HG03558 (cell line): ENCODE data around the gene CACNA1H.

Source experiments
- ATAC-seq: cut with Tn5 transposase; IDR thresholded peaks from one replicate; pipeline ENCODE4 v1.9.1; 2021; ENCODE audit warnings: moderate number of reproducible peaks; ENCODE audit not compliant: unreplicated experiment; ENCODE audit errors: extremely low read depth

Gene CACNA1H

DNA sequence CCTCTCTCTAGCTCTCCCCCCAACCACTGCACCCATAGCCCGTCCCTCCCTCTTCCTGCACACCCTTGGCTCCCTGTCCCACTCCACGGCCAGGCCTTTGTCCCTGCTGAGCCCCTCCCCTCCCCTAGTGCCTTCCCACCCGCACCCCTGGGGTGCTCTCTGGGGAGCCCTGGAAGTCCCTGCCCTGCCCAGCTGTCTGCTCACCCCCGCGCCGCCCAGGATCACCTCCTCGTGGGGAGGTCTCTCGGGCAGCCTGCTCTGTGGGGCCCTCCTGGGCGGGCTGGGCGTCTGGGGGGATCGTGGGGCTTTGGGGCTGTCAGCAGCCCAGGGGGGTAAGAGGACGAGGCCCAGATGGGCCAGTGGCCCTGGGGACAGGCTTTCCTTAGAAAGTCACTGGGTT is 18.1 kb downstream of the CACNA1H start:
- ATAC-seq, result no peak

DNA sequence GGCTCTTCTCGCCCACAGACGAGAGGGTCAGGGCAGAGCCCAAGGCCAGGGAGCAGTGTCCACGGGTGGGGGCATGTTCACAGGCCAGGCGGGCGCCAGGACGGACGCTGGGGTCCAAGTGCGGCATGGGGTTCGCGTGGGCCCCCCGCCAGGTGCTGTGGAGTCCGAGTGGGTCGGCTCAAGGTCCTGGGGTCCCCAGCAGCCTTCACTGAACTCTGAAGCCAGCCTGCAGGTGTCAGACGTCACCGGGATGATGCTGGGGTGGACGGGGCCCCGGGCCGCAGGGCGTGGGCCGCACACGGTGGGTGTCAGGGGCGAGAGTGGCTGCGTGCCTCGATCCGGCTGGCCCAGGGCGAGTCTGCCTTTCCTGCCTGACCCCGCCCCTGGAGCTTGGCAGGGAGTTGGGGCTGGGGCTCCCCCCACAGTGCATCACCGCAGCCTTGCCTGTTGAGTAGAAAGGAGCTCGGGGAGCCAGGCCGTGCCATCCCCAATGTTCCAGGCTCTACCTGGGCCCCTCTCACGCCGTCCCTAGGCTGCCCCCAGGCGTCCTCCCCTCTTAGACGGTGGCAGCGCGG is 19.0 kb downstream of the CACNA1H start:
- ATAC-seq, result no peak

DNA sequence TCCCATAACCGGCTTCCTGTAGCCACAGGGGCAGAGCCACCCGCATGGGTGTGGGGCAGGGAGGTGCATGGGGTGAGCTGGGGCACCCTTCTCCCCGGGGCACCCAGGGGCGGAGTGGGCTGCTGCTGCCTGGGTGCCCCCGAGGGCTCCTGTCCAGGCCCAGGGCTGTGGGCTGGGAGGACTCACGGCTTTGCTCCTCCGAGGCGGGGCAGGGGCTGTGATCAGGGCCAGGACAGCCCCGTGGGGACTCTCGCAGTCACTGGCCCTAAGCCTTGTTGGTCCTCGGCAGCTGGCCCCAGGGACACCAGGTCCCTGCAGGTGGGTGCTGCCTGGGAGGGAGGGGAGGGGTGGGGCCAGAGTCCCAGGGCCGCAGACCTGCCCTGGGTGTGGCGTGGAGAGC is 19.7 kb downstream of the CACNA1H start:
- no peak for ATAC-seq

DNA sequence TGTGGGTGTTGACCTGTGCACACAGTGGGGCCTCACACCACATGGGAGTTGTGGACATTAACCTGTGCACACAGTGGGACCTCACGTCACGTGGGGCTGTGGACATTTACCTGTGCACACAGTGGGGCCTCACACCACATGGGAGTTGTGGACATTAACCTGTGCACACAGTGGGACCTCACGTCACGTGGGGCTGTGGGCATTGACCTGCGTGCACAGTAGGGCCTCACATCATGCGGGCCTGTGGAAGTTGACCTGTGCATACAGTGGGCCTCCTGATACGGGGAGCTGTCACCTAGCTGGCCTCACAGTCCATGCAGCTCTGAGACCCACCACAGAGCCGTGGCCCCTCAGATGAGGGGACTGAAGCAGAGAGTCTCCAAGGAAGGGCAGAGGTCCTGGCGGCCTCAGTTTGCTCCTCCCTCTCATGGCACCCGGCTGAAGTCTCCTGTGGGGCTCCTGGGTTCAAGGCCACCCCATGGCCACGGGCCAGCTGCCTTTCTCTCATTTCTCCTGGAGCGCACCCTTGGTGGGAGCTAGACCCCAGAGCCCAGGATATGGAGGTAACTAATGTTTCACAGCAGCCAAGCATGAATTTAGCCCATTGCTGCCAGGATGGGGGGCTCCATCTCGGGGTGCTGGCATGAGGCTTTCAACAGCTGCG is 21.0 kb downstream of the CACNA1H start:
- no peak for ATAC-seq

DNA sequence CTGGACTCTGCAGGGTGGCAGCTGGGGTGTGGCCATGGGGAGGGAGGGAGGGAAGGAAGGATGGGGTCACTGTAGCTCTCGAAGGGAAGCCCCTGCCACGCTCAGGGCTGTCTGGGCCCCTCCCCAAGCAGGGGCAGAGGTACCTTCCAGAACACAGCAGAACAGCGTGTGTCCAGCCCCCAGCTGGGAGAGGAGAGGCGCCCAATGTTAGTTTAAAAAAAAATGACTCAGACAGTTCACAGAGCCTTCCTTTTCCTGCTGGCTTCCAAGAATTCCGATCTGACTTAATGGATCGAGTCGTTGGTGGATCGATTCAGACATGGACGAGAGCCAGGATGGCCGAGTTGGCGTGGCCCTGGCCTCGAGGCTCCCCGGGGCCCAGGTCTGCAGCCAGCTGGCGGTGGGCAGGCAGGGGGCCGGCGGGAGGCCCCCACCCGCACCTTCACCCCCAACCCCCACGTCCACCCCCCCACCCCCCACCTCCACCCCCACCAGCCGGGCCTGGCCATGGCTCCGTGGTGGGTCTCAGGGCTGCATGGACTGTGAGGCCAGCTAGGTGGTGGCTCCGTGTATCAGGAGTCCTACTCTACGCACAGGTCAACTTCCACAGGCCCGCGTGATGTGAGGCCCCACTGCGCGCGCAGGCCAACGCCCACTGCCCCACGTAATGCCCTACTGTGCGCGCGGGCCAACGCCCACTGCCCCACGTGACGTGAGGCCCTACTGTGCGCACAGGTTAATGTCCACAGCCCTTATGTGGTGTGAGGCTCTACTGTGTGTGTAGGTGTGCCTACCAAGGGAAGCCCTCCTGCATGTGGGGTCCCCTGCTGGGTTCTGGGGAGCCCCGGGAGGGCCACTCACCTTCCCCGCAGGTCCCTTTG is 21.8 kb downstream of the CACNA1H start:
- ATAC-seq, result no peak

DNA sequence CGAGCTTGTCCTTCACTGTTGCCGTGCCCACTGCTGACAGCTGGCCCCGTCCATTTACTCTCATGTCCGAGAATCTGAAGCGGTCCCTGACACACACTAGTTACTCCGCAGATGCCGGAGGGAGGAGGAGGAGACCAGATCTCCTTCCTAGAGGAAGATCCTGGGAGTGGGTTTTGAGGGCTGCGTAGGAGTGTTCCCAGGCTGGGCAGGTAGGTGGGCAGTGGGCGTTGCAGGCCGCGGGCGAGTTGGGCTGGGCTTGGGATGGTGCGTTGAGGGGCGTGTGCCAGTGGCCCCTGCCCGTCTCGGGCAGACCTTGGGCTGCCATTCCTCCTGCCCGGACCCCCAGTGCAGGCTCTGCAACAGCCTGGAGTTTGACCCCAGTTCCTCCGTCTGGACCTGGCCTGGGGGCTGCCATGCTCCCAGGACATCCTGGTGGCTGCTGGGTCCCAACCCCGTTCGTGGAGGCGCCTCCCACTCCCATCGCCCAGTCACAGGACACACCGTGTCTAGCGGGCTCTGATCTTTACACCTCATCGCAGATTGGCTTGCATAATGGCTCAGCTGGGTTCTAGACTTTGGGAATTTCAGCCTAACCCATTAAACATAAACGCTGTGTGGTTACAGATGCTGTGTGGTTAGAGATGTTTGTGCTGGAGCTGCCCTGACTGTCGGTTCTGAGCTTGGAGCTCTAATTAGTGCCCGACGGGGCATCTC is 22.8 kb downstream of the CACNA1H start:
- no peak for ATAC-seq

DNA sequence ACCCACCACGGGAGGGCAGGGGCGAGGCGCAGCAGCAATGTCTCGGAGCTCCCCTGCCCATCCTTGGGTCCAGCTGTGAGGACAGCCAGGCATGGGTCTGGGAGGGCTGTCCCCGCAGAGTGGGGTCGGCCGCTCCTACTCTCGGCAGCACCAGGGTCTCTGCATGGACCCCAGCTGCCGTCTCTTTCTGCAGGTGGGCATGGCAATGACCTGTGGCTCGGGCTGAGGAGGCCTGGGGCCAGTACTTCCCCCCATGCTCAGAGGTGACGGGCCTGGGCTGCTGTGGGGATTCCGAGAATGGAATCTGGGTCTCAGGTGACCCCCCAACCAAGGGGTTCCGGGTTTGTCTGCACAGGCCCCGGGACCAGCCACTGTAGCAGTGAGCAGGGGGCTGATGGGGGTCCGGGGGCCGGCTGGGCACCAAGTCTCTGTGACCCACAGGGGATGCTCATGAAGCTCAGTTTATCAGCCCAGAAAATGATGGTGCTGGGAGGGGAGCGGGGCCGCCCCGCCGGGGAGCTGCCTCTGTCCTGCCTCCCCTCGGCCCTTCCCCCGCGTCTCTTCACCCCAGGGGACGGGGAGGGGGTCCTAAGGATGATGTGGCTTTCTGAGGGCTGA is 23.5 kb downstream of the CACNA1H start:
- ATAC-seq, result no peak

DNA sequence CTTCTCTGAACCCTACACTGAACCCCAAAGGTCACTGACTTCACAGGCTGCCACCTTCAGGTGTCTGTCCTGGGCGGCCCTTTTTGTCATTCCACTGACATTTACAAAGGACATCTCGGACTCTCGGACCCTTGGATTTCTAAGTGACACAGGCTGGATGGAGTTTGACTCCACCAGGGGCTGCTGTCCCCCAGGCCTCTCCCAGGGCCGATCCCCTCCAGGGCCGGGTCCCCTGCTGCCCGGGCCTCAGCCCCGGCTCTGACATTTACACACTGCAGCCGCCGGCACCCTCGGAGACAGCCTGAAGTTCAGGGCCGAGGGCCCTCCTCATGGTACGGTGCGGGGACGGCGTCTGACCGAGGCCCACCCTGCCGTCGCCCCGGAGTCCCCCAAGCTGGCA is 24.1 kb downstream of the CACNA1H start:
- no peak for ATAC-seq

DNA sequence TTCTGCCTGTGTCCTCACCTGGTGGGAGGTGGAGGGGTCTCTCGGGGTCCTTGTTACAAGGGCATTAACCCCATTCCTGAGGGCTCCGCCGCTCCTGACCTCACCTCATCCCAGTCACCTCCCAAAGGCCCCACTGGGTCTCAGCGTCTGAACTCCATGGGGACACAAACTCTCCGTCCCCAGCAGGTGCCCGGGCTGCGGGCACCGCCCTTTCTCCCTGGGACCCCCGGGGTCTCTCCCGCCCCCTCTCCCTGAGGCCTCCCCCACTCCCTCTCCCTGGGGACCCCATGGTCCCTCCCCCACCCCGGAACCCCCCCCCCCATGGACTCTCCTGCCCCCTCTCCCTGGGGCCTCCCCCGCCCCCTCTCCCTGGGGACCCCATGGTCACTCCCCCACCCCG is 24.8 kb downstream of the CACNA1H start:
- ATAC-seq, result no peak

DNA sequence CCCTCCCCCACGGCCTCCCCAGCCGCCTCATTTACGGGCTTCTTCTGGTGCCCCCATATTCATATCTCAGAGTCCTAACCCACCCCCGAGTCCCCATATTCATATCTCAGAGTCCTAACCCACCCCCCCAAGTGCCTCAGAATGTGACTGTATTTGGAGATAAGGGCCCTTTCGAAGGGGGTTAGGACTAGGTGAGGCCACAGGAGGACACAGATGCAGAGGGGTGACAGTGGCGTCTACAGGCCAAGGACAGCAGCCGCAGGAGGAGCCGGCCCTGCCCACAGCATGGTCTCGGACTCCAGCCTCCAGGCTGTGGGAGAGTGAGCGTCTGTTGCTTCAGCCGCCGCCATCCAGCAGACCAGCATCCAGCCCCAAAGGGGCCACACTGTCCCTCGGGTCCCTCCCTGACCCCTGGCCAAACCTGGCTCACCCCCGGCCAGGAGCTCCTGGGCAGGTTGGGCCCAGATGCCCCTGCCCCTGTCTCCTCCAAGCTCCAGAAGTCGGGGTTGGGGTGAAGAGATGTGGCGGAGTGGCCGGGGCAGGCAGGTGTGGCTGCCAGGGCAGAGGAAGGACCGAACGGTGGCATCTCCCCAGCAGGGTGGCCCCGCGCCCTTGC is 25.5 kb downstream of the CACNA1H start:
- ATAC-seq, result no peak

DNA sequence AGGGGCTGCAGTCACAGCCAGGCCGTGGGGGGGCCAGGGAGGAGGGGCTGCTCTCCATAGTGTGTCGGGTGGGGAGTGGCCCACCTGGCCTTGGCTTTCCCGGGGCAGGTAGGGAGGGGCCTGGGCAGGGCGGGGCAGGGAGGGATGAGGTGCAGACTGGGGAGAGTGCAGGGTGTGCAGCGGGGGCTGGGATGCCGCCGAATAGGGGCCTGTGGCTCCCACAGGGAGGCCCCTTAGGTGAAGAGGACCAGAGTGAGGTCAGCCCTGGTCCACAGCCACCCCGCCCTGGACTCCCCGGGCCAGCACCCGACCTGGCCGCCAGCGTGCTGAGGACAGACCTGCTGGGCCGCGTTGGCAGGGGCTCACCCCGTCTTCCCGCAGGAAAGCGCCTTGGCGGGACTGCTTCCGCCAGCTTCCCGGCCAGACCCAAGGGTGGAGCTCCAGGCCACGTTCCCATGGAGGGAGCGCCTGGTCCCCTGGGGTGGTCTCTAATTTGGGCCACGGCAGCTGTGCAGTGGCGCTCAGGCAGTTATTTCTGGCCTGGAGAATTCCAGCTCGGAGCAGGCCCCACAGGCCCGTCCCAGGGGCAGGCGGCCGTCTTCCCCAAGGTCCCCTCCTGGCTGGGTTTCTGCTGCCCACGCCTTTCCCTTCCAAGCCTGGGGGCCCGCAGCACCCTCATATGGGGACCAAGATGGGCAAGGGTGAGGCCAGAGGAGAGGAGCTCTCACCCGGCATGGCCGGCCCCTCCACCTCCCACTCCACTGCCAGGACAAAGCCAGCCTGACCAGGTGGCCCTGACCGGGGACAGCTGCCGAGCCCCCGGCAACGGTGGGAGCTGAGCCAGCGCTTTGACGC is 27.9 kb downstream of the CACNA1H start:
- ATAC-seq, result no peak

DNA sequence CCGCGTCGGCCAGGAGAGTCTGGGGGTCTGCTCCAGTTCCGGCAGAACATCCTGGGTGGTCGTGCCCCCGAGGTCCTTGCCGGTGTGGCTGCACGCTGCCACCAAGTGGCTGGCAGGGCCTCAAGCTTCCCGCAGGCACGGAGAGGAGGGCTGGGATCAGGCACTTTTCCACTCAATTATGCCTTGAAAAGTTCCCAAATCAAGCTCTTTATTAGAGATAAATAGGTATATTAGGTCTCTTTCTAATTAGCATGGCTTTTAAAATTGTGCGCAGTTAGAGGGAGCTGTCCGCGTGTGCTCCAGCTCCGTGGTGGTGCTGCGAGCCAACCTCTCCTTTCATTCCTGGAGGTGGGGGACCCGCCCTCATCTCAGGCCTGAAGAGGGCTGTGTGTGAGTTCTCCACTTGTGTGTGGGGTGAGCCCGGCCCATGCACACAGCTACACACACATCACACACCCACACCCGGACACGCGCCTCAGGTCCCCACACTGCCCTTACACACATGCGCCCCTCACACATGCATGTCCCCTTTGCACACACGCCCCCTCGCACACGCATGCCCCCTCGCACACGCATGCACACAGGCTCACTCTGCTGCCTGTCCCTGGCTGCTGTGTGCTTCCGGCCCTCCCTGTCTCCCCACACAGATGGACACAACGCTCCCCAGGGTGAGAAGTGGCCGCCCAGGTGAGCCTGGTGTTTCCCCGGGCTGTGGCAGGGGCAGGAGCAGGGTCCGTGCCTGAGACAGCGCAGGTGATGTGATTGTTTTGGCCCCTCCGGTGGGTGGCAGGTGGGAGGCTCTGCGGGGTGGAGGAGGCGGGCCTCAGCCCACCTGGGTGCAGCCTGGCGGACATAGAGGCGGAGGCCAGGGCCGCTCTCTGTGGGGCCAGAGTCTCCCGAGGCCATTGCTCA is 28.8 kb downstream of the CACNA1H start:
- no peak for ATAC-seq

DNA sequence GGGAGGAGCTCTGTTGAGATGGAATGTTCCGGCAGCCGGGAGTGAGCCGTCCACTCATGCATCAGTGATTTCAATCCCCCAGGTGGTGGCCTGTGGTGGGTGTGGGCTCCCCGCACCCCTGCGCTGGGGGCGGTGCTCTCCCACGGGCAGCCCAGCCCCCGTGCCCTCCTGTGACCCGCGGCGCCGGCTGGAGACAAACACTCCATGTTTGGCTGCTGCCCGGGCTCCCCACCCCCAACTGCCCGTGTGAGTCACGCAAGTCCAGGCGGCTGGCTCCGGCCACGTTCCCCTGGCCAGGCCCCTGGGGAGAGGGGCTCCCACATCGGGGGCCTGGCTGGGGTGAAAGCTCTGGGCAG is 29.4 kb downstream of the CACNA1H start:
- no peak for ATAC-seq

DNA sequence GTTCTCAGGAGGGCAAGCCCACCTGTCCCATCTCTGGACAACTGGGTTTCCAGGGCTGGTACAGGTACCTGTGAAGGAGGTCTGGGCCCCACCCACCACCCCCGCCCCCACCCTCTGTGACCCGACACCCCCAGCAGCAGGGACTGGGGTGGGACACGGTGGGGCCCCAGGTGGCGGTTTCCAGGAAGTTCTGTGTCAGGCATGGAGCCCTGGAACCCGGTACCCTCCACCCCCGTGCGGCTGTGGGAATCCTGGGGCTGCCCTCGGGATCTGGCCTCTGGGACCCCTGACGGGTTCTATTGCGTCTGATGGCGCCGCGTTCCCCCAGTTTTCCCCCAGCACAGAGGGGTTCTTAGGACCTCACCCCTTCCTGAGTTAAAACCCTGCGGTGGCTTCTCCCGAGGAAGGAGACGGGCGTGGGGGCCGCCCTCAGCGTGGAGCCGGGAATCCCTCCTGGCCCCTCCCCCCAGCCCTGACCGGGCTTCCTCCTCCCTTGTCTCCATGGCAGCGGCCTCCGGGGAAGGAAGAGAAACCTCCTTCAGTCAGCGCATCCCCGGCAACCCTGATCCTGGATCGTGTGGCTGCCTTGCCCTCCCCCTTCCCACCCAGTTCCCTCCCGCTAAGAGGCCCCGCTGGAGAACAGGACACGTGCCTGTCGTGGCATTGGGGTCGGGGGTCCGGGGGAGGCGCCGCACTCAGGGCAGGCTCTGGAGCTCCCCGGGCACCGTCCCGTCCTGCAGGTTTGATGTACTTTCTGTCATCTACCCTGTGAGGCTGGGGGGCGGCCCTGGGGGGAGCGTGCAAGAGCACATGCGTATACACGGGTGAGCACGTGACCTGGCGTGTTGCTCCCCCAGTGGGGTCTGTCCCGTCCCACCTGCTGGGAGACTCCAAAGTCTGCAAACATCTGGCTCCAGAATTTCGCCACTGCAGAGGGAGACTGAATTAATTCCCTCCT is 30.3 kb downstream of the CACNA1H start:
- ATAC-seq, result no peak

DNA sequence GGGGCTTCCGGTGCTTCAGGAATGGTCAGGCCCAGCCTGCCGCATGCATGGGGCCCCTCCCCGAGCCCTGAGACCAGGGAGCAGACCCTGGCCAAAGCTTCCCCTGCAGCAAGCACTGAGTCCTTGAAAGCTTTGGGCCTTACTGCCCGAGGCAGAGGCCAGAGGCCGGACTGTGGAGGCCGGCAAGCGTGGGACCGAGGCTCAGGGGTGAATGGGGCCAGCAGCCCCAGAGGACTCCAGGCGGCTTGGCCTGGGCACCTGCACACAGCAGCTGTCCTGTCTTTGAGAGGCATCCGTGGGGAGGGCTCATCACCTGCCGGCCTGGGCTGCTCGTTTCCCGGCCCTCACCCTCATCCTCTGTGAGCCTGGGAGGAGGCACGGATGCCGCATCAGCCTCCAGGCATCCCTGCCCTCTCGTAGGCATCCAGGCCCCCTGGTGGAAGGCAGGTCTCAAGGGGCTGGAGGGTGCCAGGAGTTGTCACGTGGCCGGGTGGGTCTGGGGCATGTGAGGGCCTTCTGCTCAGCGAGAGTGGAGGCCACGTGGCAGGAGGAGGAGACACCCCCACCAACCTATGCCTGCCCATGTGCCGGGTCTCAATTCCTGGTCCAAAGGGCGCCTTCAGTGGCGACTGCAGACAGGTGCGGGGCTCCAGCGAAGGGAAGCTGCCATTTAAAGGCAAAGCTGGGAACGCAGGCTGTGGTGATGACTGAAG is 31.4 kb downstream of the CACNA1H start:
- ATAC-seq, result no peak

DNA sequence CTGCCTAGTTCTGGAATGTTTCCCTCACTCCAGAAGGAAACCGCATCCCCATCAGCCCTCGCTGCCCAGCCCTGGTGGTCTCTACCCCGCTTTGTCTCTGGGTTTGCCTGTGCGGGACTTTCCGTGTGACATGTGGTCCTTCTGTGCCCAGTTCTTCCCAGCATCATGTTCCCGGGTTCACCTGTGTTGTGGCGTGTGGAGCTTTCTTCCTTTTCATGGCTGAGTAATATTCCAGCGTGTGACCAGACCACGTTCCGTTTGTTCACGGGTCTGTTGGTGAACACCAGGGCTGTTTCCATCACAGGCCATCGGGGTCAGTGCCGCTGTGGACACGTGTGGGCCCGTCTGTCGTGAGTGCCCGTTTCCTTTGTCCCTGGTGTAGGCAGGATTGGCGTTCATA is 32.1 kb downstream of the CACNA1H start:
- ATAC-seq, result no peak
